ENCODE results near the gene HTT-AS. TPM values are rescaled to one million over a fixed set of nuclear protein-coding genes. Genes with fewer than 3 reads are reported as not detected.
"Not testable (repeated sequence)": the region's sequence is repeated elsewhere in the genome, so short reads cannot be mapped to it uniquely, and the experiment has no call there.

HTT-AS gene
- total RNA-seq, 1 donor from 2014 or later, result not detected

GRCh38 chr4:3107271-3107670 lies 32.9 kb upstream of the HTT-AS start:
- peaks cover 33% of the 10 kb centered on the region for H3K4me1 Mint-ChIP-seq (ENCODE audit: unreplicated experiment)
- no peaks in the 10 kb centered on the region for H3K9me3 Mint-ChIP-seq (ENCODE audit: unreplicated experiment)
- no peak for DNase-seq (ENCODE audit: low spot score)
- TF ChIP-seq CTCF (IDR thresholded peaks at IDR 0.05; ENCODE audit: unreplicated experiment), result no peak
- H3K4me3 Mint-ChIP-seq (ENCODE audit: unreplicated experiment), result peak overlapping the region; percentile 24
- H3K27ac Mint-ChIP-seq (ENCODE audit: unreplicated experiment), result peak overlapping the region; percentile 16
- peaks cover 29% of the 10 kb centered on the region for H3K36me3 Mint-ChIP-seq (ENCODE audit: low read depth, unreplicated experiment)
- H3K27me3 Mint-ChIP-seq (ENCODE audit: unreplicated experiment), result peaks cover 5% of the 10 kb centered on the region

GRCh38 chr4:3106339-3107186 lies 32.2 kb upstream of the HTT-AS start:
- H3K36me3 Mint-ChIP-seq (ENCODE audit: low read depth, unreplicated experiment), result peaks cover 30% of the 10 kb centered on the region
- peak overlapping the region; percentile 88 for H3K27ac Mint-ChIP-seq (ENCODE audit: unreplicated experiment)
- H3K4me1 Mint-ChIP-seq (ENCODE audit: unreplicated experiment), result peaks cover 26% of the 10 kb centered on the region
- no peak overlapping the region for H3K4me3 Mint-ChIP-seq (ENCODE audit: unreplicated experiment)
- peaks cover 5% of the 10 kb centered on the region for H3K27me3 Mint-ChIP-seq (ENCODE audit: unreplicated experiment)
- no peaks in the 10 kb centered on the region for H3K9me3 Mint-ChIP-seq (ENCODE audit: unreplicated experiment)
- peak; percentile 92 for TF ChIP-seq CTCF (IDR thresholded peaks at IDR 0.05; ENCODE audit: unreplicated experiment)
- DNase-seq (ENCODE audit: low spot score), result peak; percentile 95

- H3K4me1 Mint-ChIP-seq (ENCODE audit: unreplicated experiment), result no peaks in the 10 kb centered on the region
- no peak overlapping the region for H3K27ac Mint-ChIP-seq (ENCODE audit: unreplicated experiment)
- DNase-seq (ENCODE audit: low spot score), result no peak
- TF ChIP-seq CTCF (IDR thresholded peaks at IDR 0.05; ENCODE audit: unreplicated experiment), result no peak
- H3K27me3 Mint-ChIP-seq (ENCODE audit: unreplicated experiment), result no peaks in the 10 kb centered on the region
- H3K36me3 Mint-ChIP-seq (ENCODE audit: low read depth, unreplicated experiment), result peaks cover 37% of the 10 kb centered on the region
- H3K4me3 Mint-ChIP-seq (ENCODE audit: unreplicated experiment), result no peak overlapping the region
- H3K9me3 Mint-ChIP-seq (ENCODE audit: unreplicated experiment), result no peaks in the 10 kb centered on the region
These were observed 24.0 kb upstream of the HTT-AS start for GRCh38 chr4:3098346-3098745.

GRCh38 chr4:3096202-3096601 lies 21.9 kb upstream of the HTT-AS start:
- DNase-seq (ENCODE audit: low spot score), result no peak
- H3K27me3 Mint-ChIP-seq (ENCODE audit: unreplicated experiment), result no peaks in the 10 kb centered on the region
- no peak overlapping the region for H3K27ac Mint-ChIP-seq (ENCODE audit: unreplicated experiment)
- no peaks in the 10 kb centered on the region for H3K9me3 Mint-ChIP-seq (ENCODE audit: unreplicated experiment)
- no peaks in the 10 kb centered on the region for H3K4me1 Mint-ChIP-seq (ENCODE audit: unreplicated experiment)
- H3K36me3 Mint-ChIP-seq (ENCODE audit: low read depth, unreplicated experiment), result peaks cover 42% of the 10 kb centered on the region
- no peak overlapping the region for H3K4me3 Mint-ChIP-seq (ENCODE audit: unreplicated experiment)
- TF ChIP-seq CTCF (IDR thresholded peaks at IDR 0.05; ENCODE audit: unreplicated experiment), result no peak

- H3K27me3 Mint-ChIP-seq (ENCODE audit: unreplicated experiment); H3K4me1 Mint-ChIP-seq (ENCODE audit: unreplicated experiment); H3K9me3 Mint-ChIP-seq (ENCODE audit: unreplicated experiment); H3K27ac Mint-ChIP-seq (ENCODE audit: unreplicated experiment); DNase-seq (ENCODE audit: low spot score); H3K4me3 Mint-ChIP-seq (ENCODE audit: unreplicated experiment): not testable (repeated sequence)
- peaks cover 41% of the 10 kb centered on the region for H3K36me3 Mint-ChIP-seq (ENCODE audit: low read depth, unreplicated experiment)
These were observed 20.4 kb upstream of the HTT-AS start for GRCh38 chr4:3094701-3095100.
